IMR-90 (cell line): ENCODE data around the gene CPA4. TPM values are rescaled to one million over a fixed set of nuclear protein-coding genes. Genes with fewer than 3 reads are reported as not detected.

Experiments used
- ATAC-seq: fragments of 200-7000 bp; cut with Tn5 transposase; 2 replicates; pipeline ENCODE4 v1.9.1; 2020; ENCODE audit warnings: low read depth, mild to moderate bottlenecking, moderate library complexity
- BruUV-seq: library from RNA; stranded (reverse); fragments of 400-500 nt; replicated peaks from 2 replicates; lab custom pipeline; 2021; lab: Mats Ljungman, UMichigan
- CTCF ChIA-PET: fragments of 300-600 bp; formaldehyde crosslinking; extraction: SDS; loops from one replicate; lab custom pipeline; 2021; ENCODE audit warnings: antibody characterized with exemption; lab: Yijun Ruan, JAX
- POLR2A ChIA-PET: fragments of 300-600 bp; sonication (Branson Sonifier 250); formaldehyde crosslinking; loops from one replicate; lab custom pipeline; 2022; ENCODE audit warnings: antibody characterized with exemption; ENCODE audit not compliant: unreplicated experiment; lab: Charles Lee
- DNase-seq: peaks from one replicate; pipeline ENCODE4 v3.0.0; 2013
- H2AFZ ChIP-seq: replicated peaks from 2 replicates; pipeline ENCODE3; 2013; ENCODE audit warnings: low read length, mild to moderate bottlenecking; ENCODE audit not compliant: poor library complexity
- H2AK5ac ChIP-seq: 2 replicates; pipeline ENCODE4 v1.6.1; 2013; ENCODE audit warnings: low read depth, low read length, inconsistent platforms
- H2AK9ac ChIP-seq: replicated peaks from 2 replicates; pipeline ENCODE3; 2013; ENCODE audit warnings: mild to moderate bottlenecking, low read depth, low read length, moderate library complexity; ENCODE audit not compliant: poor library complexity
- H2BK120ac ChIP-seq: 2 replicates; pipeline ENCODE4 v1.6.1; 2013; ENCODE audit warnings: low read depth, low read length, inconsistent platforms
- H2BK15ac ChIP-seq: 3 replicates; pipeline ENCODE4 v1.6.1; 2013; ENCODE audit warnings: low read depth, low read length, inconsistent platforms
- H2BK20ac ChIP-seq: 2 replicates; pipeline ENCODE4 v1.6.1; 2013; ENCODE audit warnings: low read depth, mild to moderate bottlenecking, inconsistent platforms, low read length, moderate library complexity
- H2BK5ac ChIP-seq: 2 replicates; pipeline ENCODE4 v1.6.1; 2013; ENCODE audit warnings: mild to moderate bottlenecking, low read depth, low read length, inconsistent platforms; ENCODE audit not compliant: poor library complexity, severe bottlenecking
- H3K14ac ChIP-seq: replicated peaks from 2 replicates; pipeline ENCODE4 v1.6.1; 2013; ENCODE audit warnings: low read depth, low read length, inconsistent platforms
- H3K18ac ChIP-seq: 2 replicates; pipeline ENCODE4 v1.6.1; 2013; ENCODE audit warnings: low read depth, low read length, control low read depth
- H3K23ac ChIP-seq: 2 replicates; pipeline ENCODE4 v1.6.1; 2013; ENCODE audit warnings: low read depth, low read length, inconsistent platforms
- H3K27ac ChIP-seq: 2 replicates; pipeline ENCODE4 v1.5.1; 2013; ENCODE audit warnings: mild to moderate bottlenecking, control low read depth, low read length; ENCODE audit not compliant: insufficient read depth
- H3K27me3 ChIP-seq: 2 replicates; pipeline ENCODE4 v1.6.1; 2013; ENCODE audit warnings: low read length; ENCODE audit not compliant: control insufficient read depth, insufficient read depth
- H3K36me3 ChIP-seq: 2 replicates; pipeline ENCODE4 v1.6.1; 2013; ENCODE audit warnings: low read length, mixed read lengths; ENCODE audit not compliant: control insufficient read depth, insufficient read depth
- H3K4ac ChIP-seq: 2 replicates; pipeline ENCODE4 v1.6.1; 2013; ENCODE audit warnings: low read depth, low read length, inconsistent platforms
- H3K4me1 ChIP-seq: 2 replicates; pipeline ENCODE4 v1.6.1; 2013; ENCODE audit warnings: low read length, mixed read lengths; ENCODE audit not compliant: control insufficient read depth, insufficient read depth
- H3K4me2 ChIP-seq: 2 replicates; pipeline ENCODE4 v1.6.1; 2013; ENCODE audit warnings: low read depth, mild to moderate bottlenecking, control low read depth, low read length, moderate library complexity
- H3K4me3 ChIP-seq: 2 replicates; pipeline ENCODE4 v1.5.1; 2013; ENCODE audit warnings: low read depth, mild to moderate bottlenecking, control low read depth, low read length, moderate library complexity; ENCODE audit not compliant: insufficient read depth
- H3K56ac ChIP-seq: 2 replicates; pipeline ENCODE4 v1.6.1; 2013; ENCODE audit warnings: low read length, inconsistent platforms; ENCODE audit not compliant: insufficient read depth; ENCODE audit errors: extremely low read depth
- H3K79me1 ChIP-seq, 2 experiments: 2 replicates each; pipeline ENCODE4 v1.6.1; 2013; ENCODE audit warnings: low read length in 2 of 2, inconsistent platforms in 1 of 2, low read depth in 1 of 2
- H3K9ac ChIP-seq: 2 replicates; pipeline ENCODE4 v1.6.1; 2013; ENCODE audit warnings: low read depth, low read length, control low read depth
- H3K9me1 ChIP-seq: 2 replicates; pipeline ENCODE4 v1.6.1; 2013; ENCODE audit warnings: low read length, inconsistent platforms; ENCODE audit not compliant: insufficient read depth
- H3K9me3 ChIP-seq: 2 replicates; pipeline ENCODE4 v1.6.1; 2013; ENCODE audit warnings: low read length; ENCODE audit not compliant: control insufficient read depth, insufficient read depth
- H4K20me1 ChIP-seq: 2 replicates; pipeline ENCODE4 v1.6.1; 2013; ENCODE audit warnings: low read length, inconsistent platforms; ENCODE audit not compliant: insufficient read depth
- H4K5ac ChIP-seq: 2 replicates; pipeline ENCODE4 v1.6.1; 2013; ENCODE audit warnings: mild to moderate bottlenecking, low read depth, low read length, control low read depth
- H4K8ac ChIP-seq, 2 experiments: 2 replicates each; pipeline ENCODE4 v1.6.1; 2013; ENCODE audit warnings: low read depth in 2 of 2, low read length in 2 of 2, control low read depth in 1 of 2, inconsistent platforms in 1 of 2
- H4K91ac ChIP-seq: 2 replicates; pipeline ENCODE4 v1.6.1; 2013; ENCODE audit warnings: low read depth, low read length, inconsistent platforms; ENCODE audit not compliant: insufficient read depth
- BHLHE40 ChIP-seq: fragments of 150-350 bp; IDR thresholded peaks from 2 replicates; pipeline ENCODE4 v1.6.1; 2016; ENCODE audit warnings: mild to moderate bottlenecking, low read depth, low read length
- ELK1 ChIP-seq: fragments of 150-350 bp; IDR thresholded peaks from 2 replicates; pipeline ENCODE4 v1.6.1; 2016; ENCODE audit warnings: low read depth, mild to moderate bottlenecking, low read length, moderate library complexity, borderline replicate concordance
- MAFK ChIP-seq: IDR thresholded peaks from 2 replicates; pipeline ENCODE4 v1.6.1; 2012; ENCODE audit warnings: low read depth, low read length, improper control_type of control experiment
- MAZ ChIP-seq: IDR thresholded peaks from 2 replicates; pipeline ENCODE4 v1.6.1; 2012; ENCODE audit warnings: low read depth, mild to moderate bottlenecking, low read length, improper control_type of control experiment, moderate library complexity, borderline replicate concordance
- POLR2A ChIP-seq: IDR thresholded peaks from 2 replicates; pipeline ENCODE4 v1.6.1; 2012; ENCODE audit warnings: mild to moderate bottlenecking, low read depth, low read length
- RAD21 ChIP-seq: IDR thresholded peaks from 2 replicates; pipeline ENCODE4 v1.6.1; 2012; ENCODE audit warnings: low read length, improper control_type of control experiment
- dilution Hi-C: fragments of 300-500 bp; cut with HindIII; formaldehyde crosslinking; loops from one replicate; pipeline ENCODE4 v1.14.3; 2018; ENCODE audit warnings: low sequenced_read_pairs; ENCODE audit not compliant: unreplicated experiment
- in situ Hi-C: fragments of 300-500 bp; cut with MboI; formaldehyde crosslinking; loops from 3 replicates; pipeline ENCODE4 v1.14.3; 2019; ENCODE audit warnings: low sequenced_read_pairs, inconsistent platforms, mixed read lengths
- intact Hi-C: fragments of 100-400 bp; cut with micrococcal nuclease; formaldehyde crosslinking; loops from 2 replicates; pipeline ENCODE4 v1.10.0; 2022
- polyA plus RNA-seq, 3 experiments: library from polyadenylated mRNA; depleted of rRNA; stranded (reverse); fragments of >200 nt; gene quantifications; 2 replicates each; pipeline ENCODE4 v1.2.3, GENCODE V29; 2012; ENCODE audit warnings: low replicate concordance in 1 of 3
- total RNA-seq: library from RNA; depleted of rRNA; stranded (reverse); fragments of >200 nt; gene quantifications from 2 replicates; pipeline ENCODE4 v1.2.3, GENCODE V29; 2012

CPA4 gene
- total and polyA plus RNA-seq, 2 of the 4 experiments (the other 2 are of a cell fraction), result 316 to 365 TPM

GRCh38 chr7:130302649-130303048 lies 9.7 kb downstream of the CPA4 start:
- peaks cover 2% of the 10 kb centered on the region; the same call in 1 of the 2 replicates for H3K36me3 ChIP-seq
- dilution Hi-C loops, result no loop called here
- no peak overlapping the region for H2BK15ac ChIP-seq
- BruUV-seq, result no TSS peak
- H2AK5ac ChIP-seq, result peak overlapping the region; percentile 48; the same call in 1 of the 2 replicates
- H3K23ac ChIP-seq, result peak overlapping the region; percentile 12; the same call in 1 of the 2 replicates
- H3K56ac ChIP-seq, result no peak overlapping the region
- no peak overlapping the region for H2BK5ac ChIP-seq
- ChIA-PET CTCF (interaction anchor here (0.6 to 1.6 kb wide), 2 partner anchors 10 to 594 kb away, joined by 3 to 4 read pairs; partner anchors contain the start of gene CPA4), POLR2A (no interaction called here)
- no peaks in the 10 kb centered on the region for H3K79me1 ChIP-seq
- intact Hi-C loops, result no loop called here
- no peak overlapping the region for H3K14ac ChIP-seq
- H2AK9ac ChIP-seq, result no peak overlapping the region
- H3K27me3 ChIP-seq, result no peaks in the 10 kb centered on the region
- no peaks in the 10 kb centered on the region for H3K9me3 ChIP-seq
- H3K27ac ChIP-seq, result no peak overlapping the region
- no peaks in the 10 kb centered on the region for H4K20me1 ChIP-seq
- H2BK20ac ChIP-seq, result 0 out of 2 replicates have a peak overlapping the region, but pooled peaks have one; percentile 51
- TF ChIP-seq POLR2A (no peak), BHLHE40 (no peak), RAD21 (no peak), ELK1 (no peak), MAZ (no peak), MAFK (no peak)
- H3K18ac ChIP-seq, result no peak overlapping the region
- H3K4me1 ChIP-seq, result peaks cover 2% of the 10 kb centered on the region
- H4K5ac ChIP-seq, result no peak overlapping the region
- peak overlapping the region; percentile 27; the same call in 1 of the 2 replicates for H3K4ac ChIP-seq
- no peak overlapping the region for H2AFZ ChIP-seq
- no peak overlapping the region for H3K4me3 ChIP-seq
- no peak overlapping the region for H3K9ac ChIP-seq
- H4K91ac ChIP-seq, result no peak overlapping the region; the same call in 1 of the 2 replicates
- in situ Hi-C loops, result no loop called here
- no peak overlapping the region for H3K4me2 ChIP-seq
- no peaks in the 10 kb centered on the region; the same call in 1 of the 2 replicates for H3K9me1 ChIP-seq
- no peak for ATAC-seq
- H2BK120ac ChIP-seq, result no peak overlapping the region; the same call in 1 of the 2 replicates
- no peak overlapping the region for H4K8ac ChIP-seq
- DNase-seq, result no peak
